Articular chondrocyte of knee joint (primary cell): ENCODE measurements around the gene SP110. TPM values are rescaled to one million over a fixed set of nuclear protein-coding genes. Genes with fewer than 3 reads are reported as not detected.

Source experiments
- total RNA-seq: library from RNA; depleted of rRNA; stranded (reverse); fragments of >200 nt; gene quantifications from 2 replicates; pipeline ENCODE4 v1.2.3, GENCODE V29; 2012

Gene SP110
- total RNA-seq, result 22.2 and 26.1 TPM in 2 replicates

DNA sequence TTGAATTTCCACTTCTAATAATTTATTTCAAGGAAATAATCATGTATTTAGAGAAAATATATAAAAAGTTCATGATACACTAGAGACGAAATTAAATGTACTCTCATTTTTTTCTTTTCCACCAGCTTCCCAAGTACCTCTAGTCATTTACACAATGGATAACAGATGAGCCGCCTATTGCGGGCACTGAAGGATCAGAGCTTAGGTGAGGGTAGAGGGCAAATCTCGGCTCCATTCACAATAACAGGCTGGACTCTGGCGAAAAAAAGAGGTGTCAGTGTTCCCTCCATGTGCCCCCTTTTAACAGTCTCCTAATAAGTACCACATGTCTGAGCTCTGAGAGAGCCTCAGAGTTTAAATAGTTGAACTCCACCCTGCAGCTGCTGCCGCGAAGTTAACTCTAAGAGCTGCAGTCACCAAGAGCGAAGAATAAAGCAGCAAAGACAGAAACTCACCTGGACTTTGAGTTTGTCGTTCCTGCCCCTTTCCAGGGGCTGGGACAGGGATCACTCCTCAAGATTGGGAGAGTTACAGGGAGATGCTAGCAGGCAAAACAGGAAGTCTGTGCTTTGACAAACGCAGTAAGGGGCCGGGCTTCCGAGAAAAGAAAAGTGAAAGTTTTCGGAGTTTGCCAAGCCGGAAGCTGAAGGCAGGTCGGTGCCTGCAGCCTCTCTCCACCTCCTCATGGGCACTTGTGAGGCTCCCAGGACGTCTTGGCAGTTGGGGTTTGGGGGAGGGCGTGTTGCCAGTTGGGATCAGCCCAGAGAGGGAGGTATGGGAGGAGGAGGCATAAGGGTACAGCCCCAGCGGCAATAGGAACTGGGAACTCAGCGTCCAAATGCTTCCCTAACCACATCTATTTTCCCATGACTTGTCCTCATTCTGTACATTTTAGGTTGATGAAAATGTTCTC, at the start of gene SP110:
SP110 (minus strand) TSS at position 566 of the 913 bp plus-strand sequence. CDS start 3,057 bp downstream, outside the sequence.

GRCh38 chr2:230225486-230225885, 5.7 kb upstream of the SP110 start, which contains the start of gene SP140:
Gene SP140, plus strand, starts transcription at chr2:230225736. Its CDS starts 109 bp downstream, at chr2:230225845.

Other genes with a start within 250 kb of the SP110 start
- 1.6 and 2.3 TPM in 2 replicates for gene SLC16A14, start 151.1 kb downstream of the SP110 start, total RNA-seq
- 0.26 and 0.43 TPM in 2 replicates for gene SP140, start 5.8 kb upstream of the SP110 start, total RNA-seq
- 10.1 and 18.9 TPM in 2 replicates for gene SP140L, start 107.2 kb upstream of the SP110 start, total RNA-seq
- gene SP100, start 196.2 kb upstream of the SP110 start, total RNA-seq, result 132 and 157 TPM in 2 replicates